Stomach (tissue), 4 donors: ENCODE measurements around the gene NPIPB8.
"Not testable (repeated sequence)": the region's sequence is repeated elsewhere in the genome, so short reads cannot be mapped to it uniquely, and the experiment has no call there.

Source experiments
- CTCF ChIP-seq, 7 experiments: fragments of 450-650 bp in 4 of 7; fragments of 200-600 bp in 3 of 7; sonication (generic) in 3 of 7; IDR thresholded peaks; one replicate each; pipeline ENCODE4 v1.5.1; 2016 to 2019; ENCODE audit warnings: antibody characterized with exemption in 7 of 7, control low read depth in 2 of 7, mild to moderate bottlenecking in 1 of 7
- POLR2A ChIP-seq, 4 donors: fragments of 450-650 bp; IDR thresholded peaks; one replicate each; pipeline ENCODE4 v1.6.1; 2016; ENCODE audit warnings: antibody characterized with exemption in 4 of 4, control low read depth in 2 of 4, mild to moderate bottlenecking in 1 of 4, moderate library complexity in 1 of 4

GRCh38 chr16:28600965-28601364 lies 36.9 kb upstream of the NPIPB8 start:
- not testable (repeated sequence) for TF ChIP-seq CTCF, POLR2A (IDR thresholded peaks at IDR 0.05)
